ENCODE measurements around the gene OPCML.

The OPCML gene

GRCh38 chr11:132556316-132556715 is 976.0 kb downstream of the OPCML start:
- Histone ChIP-seq H3K9me2 (replicated peaks; ENCODE audit: insufficient read depth, low read length) (no peaks in the 10 kb centered on the region), H3K9me3 (ENCODE audit: insufficient read depth, low read length) (no peaks in the 10 kb centered on the region), H4K20me1 (ENCODE audit: low read depth, low read length) (no peaks in the 10 kb centered on the region), H3K79me2 (ENCODE audit: insufficient read depth, low read length) (no peaks in the 10 kb centered on the region), H3K27ac (ENCODE audit: low read depth, low read length) (no peak overlapping the region), H3K27me3 (ENCODE audit: low read length) (no peaks in the 10 kb centered on the region), H3K9ac (ENCODE audit: low read length) (no peak overlapping the region), H3F3A (ENCODE audit: insufficient read depth) (no peaks in the 10 kb centered on the region), H3K4me2 (ENCODE audit: low read depth, low read length, poor library complexity, severe bottlenecking) (no peak overlapping the region), H2AFZ (ENCODE audit: low read depth, low read length, severe bottlenecking) (no peak overlapping the region), H3K4me3 (ENCODE audit: insufficient read depth, low read length, poor library complexity, severe bottlenecking) (no peak overlapping the region), H3K36me3 (ENCODE audit: low read length) (no peaks in the 10 kb centered on the region)
- no peak for TF ChIP-seq CTCF (IDR thresholded peaks at IDR 0.05; ENCODE audit: insufficient read depth, low read length, poor library complexity, severe bottlenecking)

GRCh38 chr11:132555617-132556016 is 976.7 kb downstream of the OPCML start:
- TF ChIP-seq EZH2phosphoT487 (conservative IDR thresholded peaks at IDR 0.05; ENCODE audit: low read length) (no peak), CTCF (IDR thresholded peaks at IDR 0.05; ENCODE audit: insufficient read depth, low read length, poor library complexity, severe bottlenecking) (no peak)
- no peak overlapping the region for H3K27ac ChIP-seq (ENCODE audit: low read depth, low read length)
- H3K27me3 ChIP-seq (ENCODE audit: low read length): no peaks in the 10 kb centered on the region
- H3K9me2 ChIP-seq (replicated peaks; ENCODE audit: insufficient read depth, low read length): no peaks in the 10 kb centered on the region
- no peaks in the 10 kb centered on the region for H4K20me1 ChIP-seq (ENCODE audit: low read depth, low read length)
- H3K79me2 ChIP-seq (ENCODE audit: insufficient read depth, low read length): no peaks in the 10 kb centered on the region
- no peaks in the 10 kb centered on the region for H3K36me3 ChIP-seq (ENCODE audit: low read length)
- no peak overlapping the region for H3K4me3 ChIP-seq (ENCODE audit: insufficient read depth, low read length, poor library complexity, severe bottlenecking)
- no peak overlapping the region for H3K4me2 ChIP-seq (ENCODE audit: low read depth, low read length, poor library complexity, severe bottlenecking)
- no peaks in the 10 kb centered on the region for H3K9me3 ChIP-seq (ENCODE audit: insufficient read depth, low read length)
- H2AFZ ChIP-seq (ENCODE audit: low read depth, low read length, severe bottlenecking): no peak overlapping the region
- no peak overlapping the region for H3K9ac ChIP-seq (ENCODE audit: low read length)
- H3F3A ChIP-seq (ENCODE audit: insufficient read depth): no peaks in the 10 kb centered on the region

GRCh38 chr11:132551016-132551415 is 981.3 kb downstream of the OPCML start:
- H2AFZ ChIP-seq (ENCODE audit: low read depth, low read length, severe bottlenecking): no peak overlapping the region
- H3K9ac ChIP-seq (ENCODE audit: low read length): no peak overlapping the region
- TF ChIP-seq CTCF (IDR thresholded peaks at IDR 0.05; ENCODE audit: insufficient read depth, low read length, poor library complexity, severe bottlenecking) (no peak), EZH2phosphoT487 (conservative IDR thresholded peaks at IDR 0.05; ENCODE audit: low read length) (no peak)
- H3K27me3 ChIP-seq (ENCODE audit: low read length): no peaks in the 10 kb centered on the region
- no peaks in the 10 kb centered on the region for H4K20me1 ChIP-seq (ENCODE audit: low read depth, low read length)
- no peak overlapping the region for H3K4me2 ChIP-seq (ENCODE audit: low read depth, low read length, poor library complexity, severe bottlenecking)
- no peak overlapping the region for H3K27ac ChIP-seq (ENCODE audit: low read depth, low read length)
- H3K36me3 ChIP-seq (ENCODE audit: low read length): no peaks in the 10 kb centered on the region
- H3K4me3 ChIP-seq (ENCODE audit: insufficient read depth, low read length, poor library complexity, severe bottlenecking): no peak overlapping the region
- H3F3A ChIP-seq (ENCODE audit: insufficient read depth): no peaks in the 10 kb centered on the region
- H3K79me2 ChIP-seq (ENCODE audit: insufficient read depth, low read length): no peaks in the 10 kb centered on the region
- H3K9me3 ChIP-seq (ENCODE audit: insufficient read depth, low read length): no peaks in the 10 kb centered on the region
- no peaks in the 10 kb centered on the region for H3K9me2 ChIP-seq (replicated peaks; ENCODE audit: insufficient read depth, low read length)

- no peak overlapping the region for H3K27ac ChIP-seq (ENCODE audit: low read depth, low read length)
- H3K4me3 ChIP-seq (ENCODE audit: insufficient read depth, low read length, poor library complexity, severe bottlenecking): no peak overlapping the region
- H3K9me3 ChIP-seq (ENCODE audit: insufficient read depth, low read length): no peaks in the 10 kb centered on the region
- no peak overlapping the region for H2AFZ ChIP-seq (ENCODE audit: low read depth, low read length, severe bottlenecking)
- TF ChIP-seq CTCF (IDR thresholded peaks at IDR 0.05; ENCODE audit: insufficient read depth, low read length, poor library complexity, severe bottlenecking): no peak
- TF ChIP-seq EZH2phosphoT487 (conservative IDR thresholded peaks at IDR 0.05; ENCODE audit: low read length): no peak
- H4K20me1 ChIP-seq (ENCODE audit: low read depth, low read length): no peaks in the 10 kb centered on the region
- H3K4me2 ChIP-seq (ENCODE audit: low read depth, low read length, poor library complexity, severe bottlenecking): no peak overlapping the region
- H3K36me3 ChIP-seq (ENCODE audit: low read length): no peaks in the 10 kb centered on the region
- H3K79me2 ChIP-seq (ENCODE audit: insufficient read depth, low read length): no peaks in the 10 kb centered on the region
- no peak overlapping the region for H3K9ac ChIP-seq (ENCODE audit: low read length)
- H3K9me2 ChIP-seq (replicated peaks; ENCODE audit: insufficient read depth, low read length): no peaks in the 10 kb centered on the region
- H3K27me3 ChIP-seq (ENCODE audit: low read length): no peaks in the 10 kb centered on the region
- no peaks in the 10 kb centered on the region for H3F3A ChIP-seq (ENCODE audit: insufficient read depth)
These were observed 982.7 kb downstream of the OPCML start for GRCh38 chr11:132549561-132549960.
